Esophagus muscularis mucosa (tissue), 3 donors: Measurements from ENCODE around the gene RRBP1.

Experiments
- CTCF ChIP-seq, 3 experiments: fragments of 200-600 bp in 2 of 3; fragments of 450-650 bp in 1 of 3; sonication (generic) in 2 of 3; IDR thresholded peaks; one replicate each; pipeline ENCODE4 v1.5.1; 2017 to 2019; ENCODE audit warnings: antibody characterized with exemption in 3 of 3, mild to moderate bottlenecking in 2 of 3, moderate library complexity in 1 of 3
- POLR2A ChIP-seq: fragments of 450-650 bp; IDR thresholded peaks from one replicate; pipeline ENCODE4 v1.6.1; 2017; ENCODE audit warnings: antibody characterized with exemption, moderate library complexity, mild to moderate bottlenecking, low read depth

GRCh38 chr20:17659801-17660200, 22.2 kb downstream of the RRBP1 start:
- TF ChIP-seq CTCF (IDR thresholded peaks at IDR 0.05) (no peak), POLR2A (no peak)
